HG03442 (cell line): ENCODE measurements around the gene DUSP7.

ENCODE experiments used
- ATAC-seq: cut with Tn5 transposase; IDR thresholded peaks from one replicate; pipeline ENCODE4 v1.9.1; 2021; ENCODE audit warnings: mild to moderate bottlenecking, moderate library complexity; ENCODE audit not compliant: unreplicated experiment

The DUSP7 gene

GRCh38 chr3:52030714-52031310 lies 25.6 kb downstream of the DUSP7 start:
- ATAC-seq, result no peak

- no peak for ATAC-seq
These were observed 26.8 kb downstream of the DUSP7 start for GRCh38 chr3:52029535-52029934.

- no peak for ATAC-seq
These were observed 27.3 kb downstream of the DUSP7 start for GRCh38 chr3:52029053-52029452.

- ATAC-seq, result no peak
These were observed 27.8 kb downstream of the DUSP7 start for GRCh38 chr3:52028572-52028971.

GRCh38 chr3:52026041-52026440 lies 30.3 kb downstream of the DUSP7 start:
- ATAC-seq, result no peak

- no peak for ATAC-seq
These were observed 30.9 kb downstream of the DUSP7 start for GRCh38 chr3:52025453-52025852.

GRCh38 chr3:52024765-52025452 lies 31.5 kb downstream of the DUSP7 start:
- ATAC-seq, result no peak

- peak; percentile 51 for ATAC-seq
These were observed 32.3 kb downstream of the DUSP7 start for GRCh38 chr3:52023860-52024764.

GRCh38 chr3:52023101-52023770 lies 33.1 kb downstream of the DUSP7 start:
- ATAC-seq, result no peak

GRCh38 chr3:52022323-52023100 lies 33.9 kb downstream of the DUSP7 start:
- no peak for ATAC-seq

- no peak for ATAC-seq
These were observed 34.7 kb downstream of the DUSP7 start for GRCh38 chr3:52021489-52022268.

- ATAC-seq, result no peak
These were observed 35.6 kb downstream of the DUSP7 start for GRCh38 chr3:52020796-52021195.

GRCh38 chr3:52019352-52020080 lies 36.9 kb downstream of the DUSP7 start:
- ATAC-seq, result no peak

GRCh38 chr3:52018319-52019000 lies 37.9 kb downstream of the DUSP7 start:
- no peak for ATAC-seq

- no peak for ATAC-seq
These were observed 38.8 kb downstream of the DUSP7 start for GRCh38 chr3:52017586-52017985.

GRCh38 chr3:52015438-52016228 lies 40.7 kb downstream of the DUSP7 start:
- ATAC-seq, result no peak

GRCh38 chr3:52014613-52015012 lies 41.8 kb downstream of the DUSP7 start:
- ATAC-seq, result no peak
